GM11168 (cell line): ENCODE data around the gene NCOR2.
"Not testable (repeated sequence)": the region's sequence is repeated elsewhere in the genome, so short reads cannot be mapped to it uniquely, and the experiment has no call there.

Experiments used
- in situ Hi-C: fragments of 300-500 bp; cut with MboI; formaldehyde crosslinking; loops from one replicate; pipeline ENCODE4 v1.12.0; 2022; ENCODE audit warnings: low sequenced_read_pairs; ENCODE audit not compliant: unreplicated experiment

Gene NCOR2

DNA sequence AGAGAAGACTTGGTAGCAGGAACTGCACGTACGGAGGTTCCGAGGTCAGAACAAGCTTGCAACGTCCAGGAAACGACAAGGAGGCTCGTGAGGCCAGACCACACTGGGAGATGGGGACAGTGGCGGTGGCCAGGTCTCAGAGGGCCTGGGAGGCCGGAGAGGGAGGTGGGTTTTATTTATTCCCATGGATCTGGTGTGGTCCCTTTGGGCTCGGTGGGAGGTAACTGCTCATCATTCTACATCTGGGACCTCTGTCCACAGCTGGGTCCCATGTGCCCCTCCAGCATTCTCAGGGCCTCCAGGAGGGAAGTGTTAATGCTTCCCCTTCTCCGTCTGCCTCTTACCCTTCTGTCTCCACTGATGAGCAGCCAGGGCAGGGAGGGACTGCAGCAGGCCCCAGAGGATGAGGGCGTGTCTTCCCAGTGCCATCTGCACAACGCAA, 35.7 kb upstream of the NCOR2 start:
- in situ Hi-C loops = no loop called here

DNA sequence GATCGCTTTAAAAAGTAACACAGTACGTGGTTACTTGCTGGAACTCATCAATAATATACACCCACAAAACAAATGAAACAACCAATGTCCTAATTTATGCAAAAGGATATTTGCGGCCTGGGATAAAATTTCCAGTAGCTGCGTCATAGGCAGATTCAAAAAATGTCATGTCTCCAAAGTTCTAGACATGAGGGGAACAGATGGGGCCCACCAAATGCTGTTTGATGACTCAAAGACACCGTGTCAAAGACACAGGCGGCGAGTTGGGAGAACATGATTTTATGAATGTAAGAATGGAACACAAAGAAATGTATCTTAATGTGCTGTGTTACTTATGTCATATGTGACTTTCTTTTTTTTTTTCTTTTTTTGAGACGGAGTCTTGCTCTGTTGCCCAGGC, 34.3 kb upstream of the NCOR2 start:
- in situ Hi-C loops = no loop called here

DNA sequence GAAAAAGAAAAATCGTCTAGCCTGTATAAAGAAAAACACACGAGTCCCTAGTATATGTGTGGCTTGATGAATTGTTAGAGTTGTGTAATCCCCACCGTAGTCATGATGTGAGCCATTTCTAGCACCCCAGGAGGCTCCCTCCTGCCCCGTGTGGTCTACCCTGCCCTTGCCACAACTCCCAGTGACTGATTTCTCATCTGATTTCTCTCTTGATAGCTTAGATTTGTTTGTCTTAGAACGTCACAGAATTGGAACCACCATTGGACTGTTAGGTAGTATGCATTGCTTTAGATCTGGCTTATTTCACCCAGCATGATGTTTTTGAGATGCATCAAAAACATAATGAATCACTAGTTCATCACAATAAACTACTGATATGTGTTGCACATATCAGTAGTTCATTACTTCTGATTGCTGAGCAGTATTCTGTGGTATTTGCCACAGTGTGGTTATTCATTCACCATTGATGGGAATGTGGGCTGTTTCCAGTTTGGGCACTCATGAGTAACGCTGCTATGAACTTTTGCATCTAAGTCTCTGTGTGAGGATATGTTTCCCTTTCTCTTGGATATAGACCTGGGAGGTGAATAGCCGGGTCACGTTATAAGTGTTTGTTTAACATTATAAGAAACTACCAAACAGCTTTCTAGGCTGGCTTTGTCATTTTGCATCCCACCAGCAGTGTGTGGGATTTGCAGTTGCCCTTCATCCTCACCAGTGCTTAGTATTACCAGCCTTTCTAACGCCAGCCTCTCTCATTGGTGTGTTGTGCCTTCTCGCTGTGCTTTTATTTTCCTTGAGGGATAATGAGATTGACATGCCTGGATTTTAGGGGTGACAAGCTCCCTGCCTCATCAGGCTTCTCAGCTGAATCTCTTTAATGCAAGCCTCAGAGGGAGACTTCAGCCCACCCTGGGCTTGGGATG, 31.9 kb upstream of the NCOR2 start:
- in situ Hi-C loops = no loop called here

DNA sequence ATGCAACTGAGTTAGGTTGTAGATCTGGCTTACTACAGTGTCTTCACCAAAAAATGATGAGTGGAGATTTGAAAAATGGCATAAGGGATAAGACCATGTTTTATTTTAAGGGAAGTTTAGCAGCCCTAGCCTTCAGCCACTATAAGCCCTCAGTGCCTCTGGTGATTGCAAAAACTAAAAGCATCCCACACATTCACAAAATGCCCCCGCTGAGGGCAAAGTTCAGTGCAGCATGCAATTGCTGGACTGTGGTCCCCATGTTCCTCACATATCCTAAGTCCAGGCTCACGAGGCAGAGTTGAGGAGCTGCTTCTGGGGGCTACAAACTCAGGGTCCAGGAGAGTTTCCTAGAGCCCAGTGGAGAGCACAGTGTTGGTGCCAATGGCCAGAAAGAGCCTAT, 29.6 kb upstream of the NCOR2 start:
- in situ Hi-C loops = no loop called here

DNA sequence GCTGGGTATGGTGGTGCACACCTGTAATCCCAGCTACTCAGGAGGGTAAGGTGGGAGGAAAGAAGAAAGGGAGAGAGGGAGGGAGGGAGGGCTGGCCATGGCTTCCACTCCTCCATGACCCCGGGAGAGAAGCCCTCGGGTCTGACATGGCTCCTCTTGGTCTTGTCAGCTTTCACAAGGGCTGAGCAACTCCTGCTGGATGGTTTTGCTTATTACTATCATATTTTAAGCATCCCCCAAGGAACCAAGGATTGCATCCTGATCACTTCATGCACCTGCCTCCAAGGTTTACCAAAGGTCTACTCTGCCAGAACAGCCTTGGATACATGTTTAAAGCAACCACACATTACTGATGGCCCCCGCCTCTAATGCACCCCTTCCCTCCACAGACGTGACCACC, 28.0 kb upstream of the NCOR2 start:
- in situ Hi-C loops = no loop called here

DNA sequence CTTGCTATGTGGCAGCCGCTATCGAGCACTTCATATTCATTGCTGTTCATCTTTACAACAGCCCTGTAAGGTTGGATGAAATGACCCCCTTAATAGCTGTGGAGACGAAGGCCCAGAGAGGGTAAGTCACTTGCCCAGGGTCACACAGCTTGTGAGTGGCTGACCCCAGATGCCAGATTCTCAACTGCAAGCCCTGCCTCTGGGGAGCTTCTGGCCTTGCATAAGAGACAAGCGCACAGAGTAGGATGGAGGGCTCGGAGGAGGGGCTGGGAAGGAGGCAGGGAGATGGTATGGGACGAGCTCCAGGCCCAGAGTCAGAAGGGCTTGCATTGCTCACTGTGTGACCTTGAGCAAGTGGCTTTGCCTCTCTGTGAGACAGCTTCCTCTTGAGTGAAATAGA, 27.4 kb upstream of the NCOR2 start:
- in situ Hi-C loops = no loop called here

DNA sequence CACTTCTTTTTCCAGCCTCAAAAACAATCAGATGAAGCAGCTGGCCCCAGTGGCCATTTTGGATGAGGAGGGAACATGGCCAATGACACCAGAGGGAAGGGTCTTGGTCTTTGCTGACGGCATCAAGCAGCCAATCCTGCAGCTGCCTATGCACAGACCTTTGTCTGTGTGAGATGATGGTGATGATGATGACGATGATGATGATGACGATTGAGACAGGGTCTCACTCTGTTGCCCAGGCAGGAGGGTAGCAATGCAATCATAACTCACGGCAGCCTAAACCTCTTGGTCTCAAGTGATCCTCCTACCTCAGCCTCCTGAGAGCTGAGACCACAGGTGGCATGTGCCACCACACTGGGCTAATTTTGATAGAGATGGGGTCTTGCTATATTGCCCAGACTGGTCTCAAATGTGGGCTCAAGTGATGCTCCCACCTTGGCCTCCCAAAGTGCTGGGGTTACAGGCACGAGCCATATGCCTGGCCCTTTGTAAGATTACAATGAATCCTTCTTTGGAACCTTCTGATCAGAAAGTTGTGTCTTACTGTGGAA, 26.5 kb upstream of the NCOR2 start:
- in situ Hi-C loops = no loop called here

DNA sequence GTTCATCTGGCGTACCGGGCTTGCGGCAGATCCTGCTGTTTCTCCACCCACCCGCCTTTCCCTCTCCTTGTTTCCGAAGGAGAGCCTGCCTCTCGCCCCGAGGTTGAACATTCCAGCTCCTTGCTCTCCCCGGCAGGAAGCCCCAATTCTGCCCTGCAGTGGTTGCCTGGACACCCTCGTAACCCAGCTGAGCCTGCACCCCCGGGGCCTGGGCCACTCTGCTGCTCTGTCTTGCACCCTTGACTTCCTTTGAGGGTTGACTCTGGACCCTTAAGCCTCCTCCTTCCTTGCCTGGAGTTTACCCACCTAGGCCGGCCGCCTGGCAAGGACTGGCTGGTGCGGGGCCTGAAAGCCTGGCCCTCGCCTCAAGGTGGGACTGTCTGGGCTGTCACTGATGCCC, 25.8 kb upstream of the NCOR2 start:
- in situ Hi-C loops = no loop called here

DNA sequence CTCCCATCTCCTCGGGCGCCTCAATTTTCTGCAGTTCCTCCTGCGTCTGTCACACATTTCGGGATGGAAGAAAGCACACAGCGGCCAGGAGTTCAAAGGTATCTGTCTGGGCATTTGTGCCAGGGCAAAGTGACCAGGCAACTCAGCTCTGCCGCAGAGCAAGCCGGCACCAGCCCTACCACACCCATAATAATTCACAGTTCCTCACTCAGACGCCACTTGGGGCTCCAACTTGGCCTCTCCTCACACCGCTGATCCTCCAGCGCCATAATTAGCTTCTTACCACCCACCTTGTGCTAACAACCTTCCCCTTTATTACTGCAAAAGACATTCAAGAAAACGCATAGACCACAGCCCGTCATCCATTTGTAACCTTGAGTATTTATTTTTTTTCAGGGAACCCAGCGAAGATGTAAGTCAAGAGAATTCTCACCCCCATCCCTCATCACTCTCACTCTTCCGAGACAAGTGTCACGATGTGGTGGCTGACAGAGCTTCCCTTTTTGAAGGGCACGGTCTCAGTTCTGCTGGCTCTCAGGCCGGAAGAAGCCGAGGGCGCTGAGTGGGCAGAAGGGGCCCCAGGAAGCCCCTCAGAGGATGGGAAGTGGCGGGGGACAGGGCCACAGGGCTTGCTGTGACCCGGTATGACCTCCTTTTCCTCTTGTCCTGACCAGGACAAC, 25.2 kb upstream of the NCOR2 start:
- in situ Hi-C loops = no loop called here

DNA sequence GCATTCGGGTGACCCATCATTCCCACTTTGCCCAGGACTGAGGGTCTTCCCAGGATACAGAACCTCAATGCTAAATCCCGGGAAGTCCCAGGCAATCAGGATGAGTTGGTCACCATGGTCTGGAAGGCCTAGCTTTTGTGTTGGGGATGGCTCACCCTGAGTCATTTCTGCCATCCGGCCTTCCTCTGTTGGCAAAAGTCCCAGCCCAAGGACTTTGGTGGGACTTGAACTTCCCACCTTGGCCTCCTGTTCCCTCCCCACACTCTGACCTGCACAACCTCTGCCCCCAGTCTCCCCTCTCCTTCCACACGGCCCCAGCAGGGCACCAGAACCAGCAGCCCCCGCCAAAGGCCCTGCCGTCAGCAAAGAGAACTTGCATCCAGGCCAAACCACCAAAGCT, 24.6 kb upstream of the NCOR2 start:
- in situ Hi-C loops = no loop called here

DNA sequence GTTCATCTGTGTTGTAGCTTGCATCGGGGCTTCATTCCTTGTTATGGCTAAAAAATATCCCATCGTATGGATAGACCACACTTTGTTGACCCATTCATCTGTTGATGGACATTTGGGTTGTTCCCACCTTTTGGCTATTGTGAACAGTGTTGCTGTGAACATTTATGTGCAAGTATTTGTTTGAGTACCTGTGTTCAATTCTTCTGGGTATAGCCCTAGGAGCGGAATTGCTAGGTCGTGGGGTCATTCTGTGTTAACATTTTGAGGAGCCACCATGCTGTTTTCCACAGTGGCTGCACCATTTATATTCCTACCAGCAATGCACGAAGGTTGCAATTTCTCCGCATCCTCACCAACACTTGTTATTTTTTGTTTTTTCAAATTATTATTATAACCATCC, 23.0 kb upstream of the NCOR2 start:
- in situ Hi-C loops = no loop called here

DNA sequence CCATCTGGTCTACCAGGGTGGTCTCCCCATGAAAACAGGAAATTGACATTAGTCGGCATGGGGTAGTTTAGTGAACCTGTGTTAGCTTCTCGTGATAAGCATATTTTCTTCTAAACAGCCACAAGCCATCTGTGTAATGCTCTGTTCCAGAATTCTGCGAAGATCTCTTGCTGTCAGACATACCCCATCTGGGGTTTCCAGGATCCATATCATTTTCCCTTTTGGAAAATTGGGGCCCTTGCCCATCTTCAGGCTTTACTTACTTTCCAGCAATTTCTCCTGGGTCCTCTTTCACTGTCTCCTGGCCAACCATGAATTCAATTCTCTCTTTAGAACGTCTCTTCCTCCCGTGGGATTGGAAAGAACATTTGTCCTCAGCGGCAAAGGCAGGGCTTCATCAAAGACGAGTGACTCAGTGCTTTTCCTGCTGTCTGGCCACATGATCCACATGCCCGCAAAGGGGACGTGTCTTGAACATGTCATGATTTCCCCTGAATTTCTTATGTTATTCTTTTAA, 21.4 kb upstream of the NCOR2 start:
- in situ Hi-C loops = no loop called here

DNA sequence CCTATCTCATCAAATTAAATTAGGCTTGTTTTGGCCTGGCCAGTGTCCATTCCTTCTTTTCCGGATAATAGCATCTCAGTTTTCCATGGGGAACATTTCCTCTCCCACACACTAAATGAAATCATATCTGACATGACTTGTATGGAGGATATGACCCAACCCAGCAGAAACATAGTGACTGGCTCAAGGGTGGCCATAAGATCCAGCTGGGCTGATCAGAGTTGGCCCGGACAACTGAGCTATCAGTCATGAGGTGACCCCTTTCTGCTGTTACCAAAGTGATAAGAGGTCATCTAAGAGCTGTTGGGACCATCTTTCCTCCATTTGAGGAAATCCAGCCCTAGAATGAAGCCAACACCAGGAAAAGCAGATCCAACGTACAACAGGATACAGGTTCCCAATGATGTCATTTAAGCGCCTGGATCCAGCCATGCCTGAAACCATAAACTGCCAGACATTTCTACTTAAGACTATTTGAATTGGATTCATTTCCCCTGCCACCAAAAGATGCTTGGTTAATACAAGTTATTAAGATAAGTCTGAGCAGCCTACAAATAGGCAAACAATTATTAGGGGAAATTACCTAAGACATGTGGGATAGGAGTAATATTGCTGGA, 20.7 kb upstream of the NCOR2 start:
- in situ Hi-C loops = no loop called here

DNA sequence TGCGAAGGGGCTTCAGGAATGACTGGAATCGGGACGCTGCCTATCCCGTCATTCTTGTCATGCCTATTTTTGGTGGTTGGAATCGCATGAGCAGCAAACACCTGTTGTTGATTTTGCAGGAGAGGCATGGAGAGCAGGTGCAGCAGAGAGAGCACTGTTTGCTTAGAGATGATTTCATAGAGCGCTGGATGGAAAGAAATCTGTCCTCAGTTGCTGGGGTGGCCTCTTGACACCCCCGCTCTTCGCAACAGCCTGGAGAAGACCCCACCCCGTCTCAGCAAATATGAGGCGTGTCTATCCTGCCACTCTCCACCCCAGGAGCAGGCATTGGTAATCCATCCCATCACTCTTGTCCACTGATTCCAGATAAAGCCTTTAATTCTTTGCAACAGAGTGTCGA, 19.3 kb upstream of the NCOR2 start:
- in situ Hi-C loops = no loop called here

DNA sequence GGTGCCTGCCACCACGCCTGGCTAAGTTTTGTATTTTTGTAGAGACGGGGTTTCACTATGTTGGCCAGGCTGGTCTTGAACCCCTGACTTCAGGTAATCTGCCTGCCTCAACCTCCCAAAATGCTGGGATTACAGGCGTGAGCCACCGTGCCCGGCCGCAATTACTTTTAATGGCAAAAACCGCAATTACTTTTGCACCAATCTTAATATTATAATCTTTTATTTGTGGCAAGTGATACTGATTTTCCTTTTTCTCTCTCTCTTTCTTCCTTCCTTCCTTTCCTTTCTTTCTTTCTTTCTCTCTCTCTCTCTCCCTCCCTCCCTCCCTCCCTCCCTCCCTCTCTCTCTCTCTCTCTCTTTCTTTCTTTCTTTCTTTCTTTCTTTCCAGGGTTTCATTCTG, 17.1 kb upstream of the NCOR2 start:
- in situ Hi-C loops = not testable (repeated sequence)

DNA sequence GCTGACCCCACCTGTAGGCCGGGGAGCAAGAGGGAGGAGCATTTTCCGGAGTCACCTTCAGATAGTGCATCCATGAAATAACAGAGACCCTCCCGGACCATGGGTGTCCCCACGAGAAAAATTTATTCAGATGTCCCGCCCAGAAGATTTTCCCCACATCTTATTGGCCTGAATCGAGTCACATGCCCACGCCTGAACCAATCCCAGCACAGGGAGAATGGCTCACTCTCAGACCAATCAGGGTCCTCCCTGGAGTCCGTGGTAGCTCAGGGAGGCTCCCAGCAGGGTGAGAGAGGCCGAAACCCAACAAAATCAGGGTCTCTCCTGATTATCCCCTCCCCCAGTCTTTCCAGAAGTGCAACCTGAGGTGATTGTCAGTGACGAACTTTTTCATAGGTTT, 16.4 kb upstream of the NCOR2 start:
- in situ Hi-C loops = no loop called here

DNA sequence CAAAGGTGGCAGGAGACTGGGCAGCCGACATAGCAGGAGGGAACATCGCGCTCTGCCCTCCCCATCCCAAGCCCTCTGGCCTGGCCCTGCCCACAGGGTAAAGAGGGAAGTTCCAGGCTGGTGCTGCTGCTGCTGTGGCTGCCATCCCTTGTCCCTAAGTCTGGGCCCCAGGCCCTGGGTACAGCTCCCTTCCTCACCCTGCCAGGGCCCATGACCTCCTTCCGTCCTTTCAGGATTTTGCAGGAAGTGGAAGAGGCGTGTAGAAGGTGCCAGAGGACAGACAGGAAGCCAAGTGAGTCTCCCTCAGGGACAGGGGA, 14.7 kb upstream of the NCOR2 start:
- in situ Hi-C loops = no loop called here

DNA sequence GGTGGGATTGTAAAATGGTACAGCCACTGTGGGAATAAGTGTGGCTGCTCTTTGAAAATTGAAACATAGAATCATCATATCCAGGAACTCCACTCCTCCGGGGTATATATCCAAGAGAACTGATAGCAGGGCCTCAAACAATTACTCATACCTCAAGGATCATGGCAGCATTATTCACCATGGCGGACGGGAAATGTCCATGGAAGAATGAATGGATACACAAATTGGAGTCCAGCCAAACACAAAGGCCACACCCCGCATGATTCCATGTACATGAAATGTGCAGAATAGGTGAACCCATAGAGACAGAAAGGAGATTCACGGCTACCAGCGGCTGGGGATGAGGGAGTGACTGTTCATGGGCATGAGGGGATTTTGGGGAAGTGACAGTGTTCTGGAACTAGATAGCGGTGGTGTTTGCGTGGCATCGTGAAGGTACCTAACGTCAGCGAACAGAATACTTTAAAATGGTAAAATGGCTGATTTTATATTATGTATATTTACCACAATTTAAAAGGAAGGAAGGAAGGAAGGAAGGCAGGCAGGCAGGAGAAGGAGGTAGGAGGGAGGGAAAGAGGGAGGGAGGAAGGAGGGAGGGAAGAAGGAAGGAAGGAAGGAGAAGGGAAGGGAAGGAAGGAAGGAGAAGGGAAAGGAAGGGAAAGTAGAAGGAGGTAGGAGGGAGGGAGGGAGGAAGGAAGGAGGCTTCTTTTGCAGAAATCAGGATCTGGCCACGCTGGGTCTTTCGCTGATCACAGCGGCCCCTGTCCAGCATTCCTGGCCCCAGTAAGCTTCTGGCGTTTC, 14.1 kb upstream of the NCOR2 start:
- in situ Hi-C loops = no loop called here

DNA sequence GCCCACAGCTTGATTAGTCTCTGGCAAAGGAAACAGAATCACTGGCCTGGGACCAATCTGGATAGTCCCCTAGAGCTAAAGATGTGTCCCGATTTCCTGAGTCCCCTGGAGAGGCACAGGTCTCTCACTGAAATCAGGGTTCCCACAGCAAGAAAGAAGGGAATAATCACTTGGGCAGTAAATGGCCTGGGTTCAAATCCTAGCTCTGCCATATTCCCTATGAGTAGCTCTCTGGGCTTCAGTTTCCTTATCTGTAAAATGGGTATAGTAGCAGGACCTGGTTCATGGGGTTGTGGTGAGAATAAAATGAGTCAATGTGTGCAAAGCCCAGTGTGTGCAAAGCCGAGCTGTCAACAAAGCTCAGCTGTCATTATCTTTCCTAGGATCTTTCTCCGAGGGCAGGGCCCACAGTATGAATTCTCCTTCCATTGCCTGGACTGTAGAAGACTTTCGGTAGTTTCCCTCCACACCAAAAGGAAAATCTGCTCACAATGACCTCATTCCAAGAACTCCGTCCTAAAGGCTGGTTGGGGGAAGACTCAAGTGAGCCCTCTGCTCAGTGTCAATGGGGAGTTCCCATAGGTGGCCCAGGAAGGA, 12.6 kb upstream of the NCOR2 start:
- in situ Hi-C loops = no loop called here

DNA sequence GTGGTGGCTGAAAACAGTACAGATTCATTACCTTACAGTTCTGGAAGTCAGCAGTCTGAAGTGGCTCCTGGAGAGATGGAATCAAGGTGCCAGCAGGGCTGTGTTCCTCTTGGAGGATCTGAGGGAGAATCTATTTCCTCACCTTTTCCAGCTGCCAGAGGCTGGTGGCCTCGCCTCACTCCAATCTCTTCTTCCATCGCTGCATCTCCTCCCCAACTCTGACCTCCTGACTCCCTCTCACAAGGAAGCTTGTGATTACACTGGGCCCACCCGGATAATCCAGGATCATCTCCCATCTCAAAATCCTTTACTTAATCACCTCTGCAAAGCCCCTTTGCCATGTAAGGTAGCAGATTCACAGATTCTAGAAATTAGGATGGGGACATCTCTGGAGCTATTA, 11.4 kb upstream of the NCOR2 start:
- in situ Hi-C loops = no loop called here
